Thyroid gland (tissue), 4 donors: ENCODE data around the gene ZNF474. TPM values are rescaled to one million over a fixed set of nuclear protein-coding genes. Genes with fewer than 3 reads are reported as not detected.

Source experiments
- DNase-seq, 2 donors: peaks; one replicate each; pipeline ENCODE4 v3.0.0-alpha.2; 2019
- H3K27ac ChIP-seq, 3 donors: fragments of 200-600 bp; sonication (generic); 1 replicate in 2 of 3; 2 replicates in 1 of 3; pipeline ENCODE4 v1.5.1; 2016 to 2019; ENCODE audit warnings: mild to moderate bottlenecking in 1 of 3, moderate library complexity in 1 of 3
- H3K27me3 ChIP-seq: fragments of 200-600 bp; sonication (generic); one replicate; pipeline ENCODE4 v1.5.1; 2019
- H3K36me3 ChIP-seq, 2 donors: fragments of 200-600 bp; sonication (generic); one replicate each; pipeline ENCODE4 v1.5.1; 2016 to 2019
- H3K4me1 ChIP-seq, 2 donors: fragments of 200-600 bp; sonication (generic); one replicate each; pipeline ENCODE4 v1.5.1; 2017 to 2019
- H3K4me3 ChIP-seq, 3 donors: fragments of 200-600 bp; sonication (generic); replicated peaks in 1 of 3; 1 replicate in 2 of 3; 2 replicates in 1 of 3; pipeline ENCODE4 v1.5.1; 2016; ENCODE audit warnings: mild to moderate bottlenecking in 1 of 3
- H3K9me3 ChIP-seq: fragments of 200-600 bp; sonication (generic); one replicate; pipeline ENCODE4 v1.5.1; 2017
- POLR2A ChIP-seq, 2 donors: fragments of 450-650 bp; IDR thresholded peaks; one replicate each; pipeline ENCODE4 v1.6.1; 2017; ENCODE audit warnings: antibody characterized with exemption in 2 of 2, mild to moderate bottlenecking in 2 of 2, moderate library complexity in 1 of 2
- WGBS, 2 donors: methylation state at CpG; one replicate each; pipeline ENCODE4 v1.1.5; 2017; 5-methylcytosine and 5-hydroxymethylcytosine counted together
- intact Hi-C: fragments of 100-400 bp; cut with DNase I; formaldehyde crosslinking; loops from one replicate; pipeline ENCODE4 v1.15.1; 2023
- total RNA-seq, 4 donors: library from RNA; depleted of rRNA; stranded (reverse); fragments of >200 nt; gene quantifications; one replicate each; pipeline ENCODE4 v1.2.3, GENCODE V29; 2016
- TF ChIP-seq, protein P1 (sequence below), 6 experiments: fragments of 200-600 bp in 3 of 6; fragments of 450-650 bp in 3 of 6; sonication (generic) in 3 of 6; IDR thresholded peaks; one replicate each; pipeline ENCODE4 v1.5.1; 2016 to 2019; ENCODE audit warnings: antibody characterized with exemption in 6 of 6, mild to moderate bottlenecking in 2 of 6, inconsistent platforms in 1 of 6, moderate library complexity in 1 of 6

The ZNF474 gene
- total RNA-seq, 4 donors from 2014 or later: 0.33 to 1.5 (median 0.54) TPM; not detected in 1

DNA sequence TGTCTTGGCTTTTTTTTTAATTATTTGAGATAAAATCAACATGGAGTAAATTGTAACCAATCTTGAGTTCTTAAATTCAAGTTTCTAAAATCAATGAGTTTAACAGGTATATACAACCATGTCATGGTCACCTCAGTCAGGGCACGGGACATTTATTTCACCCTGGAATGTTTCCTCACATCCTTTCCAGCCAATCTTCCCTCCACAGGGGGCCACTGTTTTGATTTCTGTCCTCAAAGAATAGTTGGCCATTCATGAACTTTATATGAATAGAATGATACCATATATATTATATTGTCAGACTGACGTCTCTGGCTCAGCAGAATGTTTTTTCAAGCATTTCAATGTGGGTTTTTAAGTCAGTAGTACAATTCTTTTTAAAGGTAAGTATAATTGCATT is 806 bp downstream of the ZNF474 start:
- Histone ChIP-seq H3K36me3 (no peaks in the 10 kb centered on the region), H3K4me1 (no peaks in the 10 kb centered on the region), H3K4me3 (no peak overlapping the region), H3K27me3 (no peaks in the 10 kb centered on the region), H3K27ac (no peak overlapping the region), H3K9me3 (no peaks in the 10 kb centered on the region)
- no peak for TF ChIP-seq POLR2A (IDR thresholded peaks at IDR 0.05)
- TF ChIP-seq, protein P1, sequence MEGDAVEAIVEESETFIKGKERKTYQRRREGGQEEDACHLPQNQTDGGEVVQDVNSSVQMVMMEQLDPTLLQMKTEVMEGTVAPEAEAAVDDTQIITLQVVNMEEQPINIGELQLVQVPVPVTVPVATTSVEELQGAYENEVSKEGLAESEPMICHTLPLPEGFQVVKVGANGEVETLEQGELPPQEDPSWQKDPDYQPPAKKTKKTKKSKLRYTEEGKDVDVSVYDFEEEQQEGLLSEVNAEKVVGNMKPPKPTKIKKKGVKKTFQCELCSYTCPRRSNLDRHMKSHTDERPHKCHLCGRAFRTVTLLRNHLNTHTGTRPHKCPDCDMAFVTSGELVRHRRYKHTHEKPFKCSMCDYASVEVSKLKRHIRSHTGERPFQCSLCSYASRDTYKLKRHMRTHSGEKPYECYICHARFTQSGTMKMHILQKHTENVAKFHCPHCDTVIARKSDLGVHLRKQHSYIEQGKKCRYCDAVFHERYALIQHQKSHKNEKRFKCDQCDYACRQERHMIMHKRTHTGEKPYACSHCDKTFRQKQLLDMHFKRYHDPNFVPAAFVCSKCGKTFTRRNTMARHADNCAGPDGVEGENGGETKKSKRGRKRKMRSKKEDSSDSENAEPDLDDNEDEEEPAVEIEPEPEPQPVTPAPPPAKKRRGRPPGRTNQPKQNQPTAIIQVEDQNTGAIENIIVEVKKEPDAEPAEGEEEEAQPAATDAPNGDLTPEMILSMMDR (IDR thresholded peaks at IDR 0.05): no peak
- WGBS, 2 donors: 82 to 88% methylated on average over 2 of the region's 2 CpGs
- intact Hi-C loops: no loop called here
- no peak for DNase-seq

DNA sequence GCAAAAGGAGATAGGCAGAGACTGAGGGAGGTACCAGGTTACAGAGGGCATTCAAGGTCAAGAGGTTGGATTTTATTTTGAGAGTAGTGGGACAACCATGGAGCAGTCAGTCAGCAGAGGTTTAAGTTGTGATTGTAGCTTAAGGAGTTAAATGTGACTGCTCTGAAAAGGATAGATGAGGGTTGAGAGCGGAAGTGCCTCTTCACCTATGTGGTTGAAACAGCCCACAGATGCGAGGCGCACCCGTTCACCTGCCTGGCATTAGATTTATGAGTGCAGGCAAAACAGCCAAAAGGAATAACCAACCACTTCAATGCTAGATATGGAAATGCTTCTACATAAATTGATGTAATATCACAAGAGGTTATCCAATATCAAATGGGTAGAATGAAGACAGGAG is 8.4 kb downstream of the ZNF474 start:
- no peak for DNase-seq
- H3K4me1 ChIP-seq: no peaks in the 10 kb centered on the region
- H3K36me3 ChIP-seq: no peaks in the 10 kb centered on the region
- no peaks in the 10 kb centered on the region for H3K27me3 ChIP-seq
- TF ChIP-seq POLR2A (IDR thresholded peaks at IDR 0.05): no peak
- TF ChIP-seq, protein P1 (IDR thresholded peaks at IDR 0.05): no peak
- H3K4me3 ChIP-seq: no peak overlapping the region
- H3K27ac ChIP-seq: no peak overlapping the region
- intact Hi-C loops: no loop called here
- 76 to 83% methylated on average over 4 of the region's 4 CpGs for WGBS, 2 donors
- no peaks in the 10 kb centered on the region for H3K9me3 ChIP-seq

DNA sequence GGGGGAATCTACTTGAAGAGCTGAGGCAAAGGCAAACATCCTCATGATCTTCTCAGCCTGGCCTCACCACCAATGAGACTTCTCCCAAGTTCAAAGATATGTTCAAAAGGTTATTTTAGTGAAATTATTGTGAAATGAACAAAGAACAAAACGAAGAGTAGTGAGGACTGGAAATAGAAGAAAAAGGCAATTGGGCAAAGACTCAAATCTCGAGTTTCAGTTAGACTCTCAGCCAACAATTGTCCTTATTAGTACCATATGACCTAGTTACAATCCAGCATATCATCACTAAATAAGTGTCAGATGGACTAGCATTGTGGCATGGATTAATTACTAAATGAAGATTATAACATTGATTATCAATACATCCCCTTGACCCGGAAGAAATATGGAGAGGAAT is 9.0 kb downstream of the ZNF474 start:
- Histone ChIP-seq H3K4me3 (no peak overlapping the region), H3K27ac (no peak overlapping the region), H3K9me3 (no peaks in the 10 kb centered on the region), H3K27me3 (no peaks in the 10 kb centered on the region), H3K4me1 (no peaks in the 10 kb centered on the region), H3K36me3 (no peaks in the 10 kb centered on the region)
- DNase-seq: no peak
- intact Hi-C loops: no loop called here
- TF ChIP-seq, protein P1 (IDR thresholded peaks at IDR 0.05): no peak
- TF ChIP-seq POLR2A (IDR thresholded peaks at IDR 0.05): no peak
- 79 to 82% methylated on average over 3 of the region's 3 CpGs for WGBS, 2 donors

DNA sequence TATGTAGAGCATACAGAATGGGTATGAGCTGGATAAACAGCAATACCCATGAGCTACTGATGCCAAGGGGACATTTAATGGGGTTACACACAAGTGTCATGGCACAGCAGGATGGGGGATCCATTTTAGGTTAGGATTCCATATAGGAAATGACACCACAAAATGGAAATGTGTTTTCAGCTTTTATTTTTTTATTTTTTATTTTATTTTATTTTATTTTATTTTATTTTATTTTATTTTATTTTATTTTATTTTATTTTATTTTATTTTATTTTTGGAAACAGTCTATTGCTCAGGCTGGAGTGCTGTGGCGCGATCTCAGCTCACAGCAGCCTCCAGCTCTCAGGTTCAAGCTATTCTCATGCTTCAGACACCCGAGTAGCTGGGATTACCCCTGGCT is 11.6 kb downstream of the ZNF474 start:
- Histone ChIP-seq H3K36me3 (no peaks in the 10 kb centered on the region), H3K27ac (no peak overlapping the region), H3K9me3 (no peaks in the 10 kb centered on the region), H3K27me3 (no peaks in the 10 kb centered on the region), H3K4me3 (no peak overlapping the region), H3K4me1 (no peaks in the 10 kb centered on the region)
- 92 to 93% methylated on average over 3 of the region's 3 CpGs for WGBS, 2 donors
- intact Hi-C loops: no loop called here
- no peak for DNase-seq
- TF ChIP-seq, protein P1 (IDR thresholded peaks at IDR 0.05): no peak
- TF ChIP-seq POLR2A (IDR thresholded peaks at IDR 0.05): no peak

DNA sequence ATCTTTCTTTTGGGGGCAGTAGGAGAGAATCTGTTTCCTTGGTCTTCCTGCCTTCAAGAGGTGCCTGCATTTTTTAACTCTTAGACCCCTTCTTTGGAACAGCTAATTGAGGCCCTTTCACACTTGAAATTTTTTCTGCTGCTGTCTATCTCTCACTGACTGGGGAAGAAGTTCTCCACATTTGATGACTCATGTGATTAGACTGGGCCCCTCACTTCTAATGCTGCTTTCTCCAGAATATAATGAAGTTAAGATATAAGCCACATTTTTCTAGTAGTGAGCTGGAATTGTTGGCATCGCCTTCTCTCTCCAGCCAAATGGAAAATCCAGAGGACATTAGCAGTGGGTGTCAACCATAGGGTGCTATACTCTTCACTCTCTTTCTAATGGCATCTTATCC is 12.4 kb downstream of the ZNF474 start:
- Histone ChIP-seq H3K9me3 (no peaks in the 10 kb centered on the region), H3K4me3 (no peak overlapping the region), H3K4me1 (no peaks in the 10 kb centered on the region), H3K36me3 (no peaks in the 10 kb centered on the region), H3K27me3 (no peaks in the 10 kb centered on the region), H3K27ac (no peak overlapping the region)
- 92 to 95% methylated on average over 1 of the region's 1 CpG for WGBS, 2 donors
- no peak for TF ChIP-seq POLR2A (IDR thresholded peaks at IDR 0.05)
- TF ChIP-seq, protein P1 (IDR thresholded peaks at IDR 0.05): no peak
- no peak for DNase-seq
- intact Hi-C loops: no loop called here
